Measurements from ENCODE around the gene KCNJ10.

KCNJ10 gene

GRCh38 chr1:160117709-160118183 lies 47.8 kb upstream of the KCNJ10 start (continued):
- no peak for TF ChIP-seq REPIN1 (tag by site-specific recombination; IDR thresholded peaks at IDR 0.05; ENCODE audit: low read depth)
- no peak for TF ChIP-seq ZNF221 (tag by site-specific recombination; IDR thresholded peaks at IDR 0.05; ENCODE audit: borderline replicate concordance)
- no peak for TF ChIP-seq BCL11B (tag by site-specific recombination; IDR thresholded peaks at IDR 0.05; ENCODE audit: low read depth)
- no peak for TF ChIP-seq MYNN (tag by site-specific recombination; IDR thresholded peaks at IDR 0.05; ENCODE audit: borderline replicate concordance)
- TF ChIP-seq ZNF19 (tag by site-specific recombination; IDR thresholded peaks at IDR 0.05; ENCODE audit: low read depth), result no peak
- TF ChIP-seq ZNF239 (tag by site-specific recombination; IDR thresholded peaks at IDR 0.05), result no peak
- TF ChIP-seq SALL2 (tag by site-specific recombination; IDR thresholded peaks at IDR 0.05; ENCODE audit: borderline replicate concordance), result no peak

- Histone ChIP-seq H3K4me3 (ENCODE audit: low read depth, low read length) (no peak overlapping the region), H3K27ac (ENCODE audit: extremely low read depth, low read depth, low read length) (no peak overlapping the region), H3K36me3 (ENCODE audit: control insufficient read depth in 2 of 2, insufficient read depth in 1 of 2, low read length in 2 of 2) (no peaks in the 10 kb centered on the region), H3K4me1 (ENCODE audit: control insufficient read depth, insufficient read depth, low read length) (no peaks in the 10 kb centered on the region), H3K9me3 (ENCODE audit: control insufficient read depth, insufficient read depth, low read depth, low read length) (no peaks in the 10 kb centered on the region)
- POLR2A ChIA-PET, result interaction anchor here (0.6 kb wide), 1 partner anchor 12 kb away, joined by 4 read pairs; no protein-coding TSS in a partner anchor
- TF ChIP-seq ZNF221 (tag by site-specific recombination; IDR thresholded peaks at IDR 0.05; ENCODE audit: borderline replicate concordance), result no peak
- no peak for TF ChIP-seq ZNF24 (tag by site-specific recombination; IDR thresholded peaks at IDR 0.05)
- TF ChIP-seq ZNF610 (tag by site-specific recombination; IDR thresholded peaks at IDR 0.05; ENCODE audit: borderline replicate concordance), result no peak
- no peak for TF ChIP-seq ZFP69B (tag by site-specific recombination; IDR thresholded peaks at IDR 0.05)
- no peak for TF ChIP-seq GFI1B (tag by site-specific recombination; IDR thresholded peaks at IDR 0.05)
- TF ChIP-seq PBX3 (CRISPR knock-in tag; IDR thresholded peaks at IDR 0.05), result no peak
- TF ChIP-seq HOXC10 (CRISPR knock-in tag; IDR thresholded peaks at IDR 0.05), result no peak
- no peak for TF ChIP-seq ZNF707 (tag by site-specific recombination; IDR thresholded peaks at IDR 0.05)
- no peak for TF ChIP-seq ZNF555 (tag by site-specific recombination; conservative IDR thresholded peaks at IDR 0.05)
- no peak for TF ChIP-seq OVOL3 (tag by site-specific recombination; IDR thresholded peaks at IDR 0.05)
- TF ChIP-seq ZNF660 (tag by site-specific recombination; IDR thresholded peaks at IDR 0.05), result no peak
- no peak for TF ChIP-seq SETDB1 (IDR thresholded peaks at IDR 0.05; ENCODE audit: insufficient read length, low read length)
- TF ChIP-seq ZNF621 (tag by site-specific recombination; IDR thresholded peaks at IDR 0.05), result no peak
- TF ChIP-seq ZNF600 (tag by site-specific recombination; IDR thresholded peaks at IDR 0.05), result no peak
- TF ChIP-seq ZNF561 (tag by site-specific recombination; IDR thresholded peaks at IDR 0.05; ENCODE audit: borderline replicate concordance), result no peak
- TF ChIP-seq ZNF639 (tag by site-specific recombination; IDR thresholded peaks at IDR 0.05), result no peak
- no peak for TF ChIP-seq ZNF354C (tag by site-specific recombination; IDR thresholded peaks at IDR 0.05; ENCODE audit: borderline replicate concordance, low read depth)
- CTCF ChIA-PET, result interaction anchor here (1.4 to 3.6 kb wide), 3 partner anchors 11 to 174 kb away, joined by 3 to 14 read pairs (median 5); no protein-coding TSS in a partner anchor
Observed at GRCh38 chr1:160117300-160117699, 47.3 kb upstream of the KCNJ10 start.
